ENCODE data around the gene RPL19.

The RPL19 gene

DNA sequence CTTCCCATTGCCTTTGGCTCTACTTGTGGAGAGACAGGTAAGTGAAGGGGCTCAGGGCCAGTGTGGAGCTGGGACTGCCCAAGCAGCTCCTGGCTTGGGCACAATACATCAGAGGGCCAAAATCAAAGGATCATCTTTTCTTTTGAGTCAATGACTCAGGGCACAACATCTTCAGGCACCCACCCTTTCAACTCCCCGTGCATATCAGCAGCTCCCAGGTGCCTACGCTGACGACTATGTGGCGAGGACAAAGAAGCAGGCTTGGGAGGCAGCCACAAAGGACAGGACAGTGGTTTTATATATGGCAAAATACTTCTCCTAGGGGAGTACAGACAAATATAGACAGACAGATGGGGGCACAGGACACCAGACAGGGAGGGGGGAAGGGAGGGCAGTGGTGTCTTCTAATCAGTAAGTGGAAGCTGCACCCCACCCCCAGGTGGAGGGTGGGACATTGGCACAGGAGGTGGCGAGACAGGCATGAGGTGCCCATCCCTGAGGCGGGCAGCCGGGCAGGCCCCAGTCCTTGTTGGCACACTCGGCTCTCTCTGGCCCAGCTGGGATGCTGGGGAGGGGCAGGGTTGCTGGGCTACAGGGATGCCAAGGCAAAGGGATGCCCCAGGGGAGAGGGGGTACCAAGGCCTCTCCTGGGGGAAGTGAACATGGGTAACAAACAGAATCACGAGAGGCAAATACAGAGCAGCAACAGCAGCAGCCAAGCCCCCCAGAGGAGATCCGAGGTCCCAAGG, 26.4 kb upstream of the RPL19 start:
- DNase-seq: no peak

- peak; percentile 39 for DNase-seq
These were observed 25.0 kb upstream of the RPL19 start for GRCh38 chr17:39174920-39175694.

GRCh38 chr17:39175695-39176093, 24.4 kb upstream of the RPL19 start:
- no peak for DNase-seq

DNA sequence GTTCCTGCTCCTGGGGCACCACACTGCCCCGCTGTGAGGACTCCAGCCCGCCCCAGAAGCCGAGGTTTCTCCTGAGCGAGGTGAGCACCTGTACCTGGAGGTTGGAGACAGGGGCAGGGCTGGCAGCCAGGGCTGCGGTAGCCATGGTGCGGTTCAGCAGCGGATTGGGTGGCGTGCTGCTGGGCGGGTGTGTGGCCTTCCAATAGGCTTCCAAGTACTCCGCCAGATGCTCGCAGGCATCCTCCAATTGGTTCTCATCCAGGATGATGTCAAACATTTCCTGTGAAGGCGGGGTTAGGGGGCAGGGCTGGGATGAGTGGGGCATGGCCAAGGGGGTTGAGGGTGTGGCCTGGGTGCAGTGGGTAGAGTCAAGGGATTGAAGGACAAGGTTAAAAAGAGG, 22.8 kb upstream of the RPL19 start:
- DNase-seq: no peak

DNA sequence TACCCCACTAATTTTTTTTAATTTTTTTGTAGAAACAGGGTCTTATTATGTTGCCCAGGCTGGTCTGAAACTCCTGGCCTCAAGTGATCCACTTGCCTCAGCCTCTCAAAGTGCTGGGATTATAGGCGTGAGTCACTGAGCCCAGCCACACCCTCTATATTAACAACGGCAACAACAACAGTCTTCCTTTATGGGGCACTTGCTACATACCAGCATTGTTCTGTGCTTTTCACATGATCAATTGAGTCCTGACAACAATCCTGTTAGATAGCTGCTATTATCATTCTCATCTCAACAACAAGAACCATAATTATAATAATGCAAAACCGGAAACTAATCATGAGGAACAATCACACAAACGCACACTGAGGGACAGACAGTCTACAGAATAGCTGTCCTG, 21.5 kb upstream of the RPL19 start:
- DNase-seq: no peak

- DNase-seq: no peak
These were observed 18.8 kb upstream of the RPL19 start for GRCh38 chr17:39181303-39181702.

DNA sequence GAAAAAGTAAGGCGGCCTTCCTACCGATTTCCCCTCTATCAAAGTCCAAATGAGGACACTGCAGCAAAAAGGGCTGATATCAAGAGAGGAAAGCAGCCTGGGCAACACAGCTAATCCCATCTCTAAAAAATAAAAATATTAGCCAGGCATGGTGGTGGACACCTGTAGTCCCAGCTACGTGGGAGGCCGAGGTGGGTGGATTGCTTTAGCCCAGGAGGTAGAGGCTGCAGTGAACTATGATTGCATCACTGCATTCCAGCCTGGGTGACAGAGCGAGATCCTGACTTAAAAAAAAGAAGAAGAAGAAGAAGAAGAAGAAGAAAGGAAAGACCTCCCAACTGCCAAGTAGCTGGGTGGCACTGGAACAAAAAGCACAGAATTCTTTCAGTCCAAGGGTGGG, 17.0 kb upstream of the RPL19 start:
- no peak for DNase-seq

- DNase-seq: no peak
These were observed 16.4 kb upstream of the RPL19 start for GRCh38 chr17:39183720-39184119.

DNA sequence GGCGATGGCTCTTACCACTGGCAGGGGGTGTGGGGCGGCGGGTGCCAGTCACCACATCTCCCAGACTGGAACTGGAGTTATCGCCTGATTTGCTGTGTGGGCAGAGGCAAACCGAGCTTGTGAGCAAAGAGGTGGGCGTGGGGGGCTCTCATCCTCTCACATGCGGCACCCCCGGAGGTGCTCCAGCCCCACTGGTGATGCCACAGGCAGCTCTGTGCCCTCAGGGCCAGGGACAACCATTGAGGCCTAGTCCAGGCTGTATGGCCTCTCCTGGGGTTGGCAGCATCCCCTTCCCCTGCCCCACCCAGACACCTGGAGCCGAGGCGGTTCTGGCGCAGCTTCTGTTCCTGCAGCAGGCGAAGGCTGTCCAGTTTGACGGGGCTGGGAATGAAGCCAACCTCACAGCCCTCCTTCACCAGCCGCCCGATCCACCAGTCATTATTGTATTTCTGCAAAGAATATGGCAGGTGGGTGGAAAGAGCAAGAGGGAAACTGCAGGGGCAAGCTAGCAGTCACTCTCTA, 13.5 kb upstream of the RPL19 start:
- DNase-seq: no peak

- DNase-seq: no peak
These were observed 12.8 kb upstream of the RPL19 start for GRCh38 chr17:39187152-39187830.

DNA sequence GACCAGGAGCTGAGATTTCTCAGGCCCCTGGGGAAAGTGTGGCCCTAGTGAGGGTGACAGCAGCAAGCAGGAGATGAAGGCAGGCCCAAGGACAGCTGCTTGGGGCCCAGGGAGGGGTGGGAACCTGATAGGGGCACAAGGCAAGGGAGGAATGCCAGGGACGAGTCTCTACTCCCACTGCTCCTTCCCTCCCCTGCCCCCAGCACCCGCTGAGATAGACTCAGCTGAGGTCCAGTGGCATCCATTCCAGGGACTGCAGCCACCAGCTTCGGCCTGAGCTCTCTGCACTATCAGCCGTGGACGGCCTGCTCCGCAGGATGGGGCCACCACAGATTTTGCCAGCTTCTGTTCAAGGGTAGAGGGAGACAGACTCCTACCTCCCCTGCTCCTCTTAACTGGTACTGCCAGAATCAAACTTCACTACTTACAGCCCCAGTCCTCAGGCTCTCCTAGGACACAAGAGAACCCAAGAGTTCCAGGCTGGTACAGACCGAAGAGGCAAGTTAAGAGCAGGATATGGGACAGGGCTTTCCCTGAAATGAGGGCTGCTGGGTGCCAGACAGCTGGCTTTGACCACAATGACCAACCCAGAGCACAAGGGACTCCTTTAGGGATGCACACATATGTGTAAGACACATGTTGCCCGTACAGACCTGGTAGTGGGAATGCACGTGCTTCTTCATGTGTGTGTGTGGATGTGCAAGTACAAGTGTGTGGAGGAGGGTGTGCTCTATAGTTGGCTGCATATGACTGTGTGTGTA, 8.2 kb upstream of the RPL19 start:
- no peak for DNase-seq

DNA sequence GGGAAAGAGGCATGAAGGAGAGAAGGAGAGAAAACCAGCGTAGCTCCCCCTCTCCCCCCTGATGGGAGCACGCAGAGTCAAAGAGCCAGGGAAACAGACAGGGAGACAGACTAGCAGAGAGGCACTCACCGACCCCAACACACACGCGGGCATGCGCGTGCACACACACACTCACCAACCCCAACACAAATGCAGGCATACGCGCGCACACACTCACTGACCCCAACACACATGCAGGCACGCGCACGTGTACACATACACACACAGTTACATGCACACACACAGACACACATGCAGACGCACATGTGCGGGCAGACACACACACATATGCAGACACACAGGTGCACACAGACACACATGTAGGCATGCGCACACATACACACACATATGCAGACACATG, 7.2 kb upstream of the RPL19 start:
- DNase-seq: no peak

- no peak for DNase-seq
These were observed 6.7 kb upstream of the RPL19 start for GRCh38 chr17:39193346-39193745.

DNA sequence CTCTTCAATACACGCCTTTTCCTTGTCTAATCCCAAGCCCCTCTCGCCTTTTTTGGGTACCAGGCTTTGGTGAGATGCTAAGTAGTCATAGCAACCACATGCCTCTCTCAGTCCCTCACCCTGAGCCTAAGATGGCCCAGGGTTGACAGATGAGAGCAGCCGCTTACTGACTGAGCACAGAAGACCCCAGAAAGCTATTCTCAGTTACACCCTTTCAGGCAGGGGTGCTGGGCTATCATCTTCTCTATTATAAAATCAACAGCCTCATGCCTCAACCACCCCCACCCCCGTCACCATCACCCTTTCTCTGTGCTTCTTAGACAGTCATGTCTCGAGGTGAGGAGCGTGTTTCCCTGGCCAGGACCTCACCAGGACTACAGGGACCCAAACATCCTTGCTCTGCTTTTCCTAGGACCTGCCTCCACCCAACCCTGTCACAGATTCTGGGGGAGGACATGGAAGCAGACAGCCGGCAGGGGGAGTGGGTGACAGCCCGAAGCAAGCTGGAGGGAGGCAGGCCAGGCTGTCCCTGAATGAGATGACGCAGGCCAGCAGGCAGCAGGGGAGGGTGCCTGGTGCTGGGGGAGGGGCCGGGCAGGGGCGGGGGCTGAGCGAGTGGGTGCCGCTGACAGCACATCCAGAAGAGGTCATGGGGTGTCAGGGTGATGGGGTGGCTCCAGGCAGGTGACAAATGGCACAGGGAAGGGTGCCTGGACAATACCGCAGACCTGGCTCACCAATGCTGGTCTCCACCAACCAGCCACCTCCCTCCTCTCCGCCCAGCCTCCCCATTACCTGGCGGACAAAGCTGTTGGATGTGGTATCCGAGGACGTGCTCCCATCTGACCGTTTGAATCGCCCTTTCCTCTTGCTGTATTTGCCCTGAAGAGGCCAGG, 5.7 kb upstream of the RPL19 start:
- no peak for DNase-seq

DNA sequence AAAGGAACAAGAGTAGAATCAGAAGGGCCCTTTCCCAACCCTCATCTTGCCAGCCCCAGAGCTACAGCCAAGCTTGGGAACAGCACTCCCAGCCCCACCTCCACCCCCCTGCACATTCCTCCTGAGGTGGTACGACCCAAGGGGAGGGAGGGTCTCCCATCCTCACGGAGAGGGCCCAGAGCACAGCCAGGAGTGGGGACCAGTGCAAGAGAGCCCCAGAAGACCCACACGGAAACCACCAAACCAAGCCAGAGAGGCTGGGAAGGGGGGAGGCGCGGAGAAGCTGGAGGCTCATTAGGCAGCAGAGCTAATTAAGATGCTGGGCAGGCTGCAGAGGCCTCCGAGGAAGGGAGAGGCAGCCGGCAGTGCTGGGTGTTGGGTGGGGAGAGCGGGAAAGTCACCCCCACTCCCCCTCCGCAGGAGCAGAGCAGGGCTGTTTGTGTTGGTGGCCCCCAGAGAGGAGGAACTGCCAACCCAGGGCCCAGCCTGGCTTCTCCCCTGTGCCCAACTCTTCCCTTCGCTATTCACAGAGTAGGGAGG, 5.0 kb upstream of the RPL19 start:
- no peak for DNase-seq

DNA sequence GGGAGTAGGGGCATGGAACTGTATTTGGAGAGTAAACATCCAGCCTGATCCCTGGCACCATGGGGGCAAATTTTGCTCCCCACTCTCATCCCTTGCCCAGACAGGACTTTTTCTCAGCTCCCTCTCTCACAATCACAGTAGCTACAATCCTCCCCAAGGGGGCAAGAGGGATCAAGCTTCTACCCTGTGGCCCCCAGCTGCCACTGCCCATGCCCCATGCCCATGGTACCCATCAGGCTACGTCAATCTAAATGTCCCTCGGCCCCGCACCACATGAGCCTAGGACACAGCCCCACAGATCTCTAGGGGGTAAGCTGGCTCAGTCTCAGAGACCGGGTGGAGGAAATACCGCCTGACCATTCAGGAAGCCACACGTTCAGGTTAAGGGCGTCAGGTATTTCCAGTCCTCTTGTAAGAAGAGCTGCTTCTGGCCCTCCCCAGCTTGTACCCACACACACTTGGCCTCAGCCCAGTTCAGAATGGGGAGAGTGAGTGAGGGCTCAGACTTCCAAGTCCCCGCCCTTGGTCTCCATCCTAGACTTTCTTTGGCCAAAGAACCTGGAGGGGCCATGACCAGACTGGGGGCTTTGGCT, 4.4 kb upstream of the RPL19 start:
- DNase-seq: no peak

- DNase-seq: no peak
These were observed 3.8 kb upstream of the RPL19 start for GRCh38 chr17:39196241-39196807.

DNA sequence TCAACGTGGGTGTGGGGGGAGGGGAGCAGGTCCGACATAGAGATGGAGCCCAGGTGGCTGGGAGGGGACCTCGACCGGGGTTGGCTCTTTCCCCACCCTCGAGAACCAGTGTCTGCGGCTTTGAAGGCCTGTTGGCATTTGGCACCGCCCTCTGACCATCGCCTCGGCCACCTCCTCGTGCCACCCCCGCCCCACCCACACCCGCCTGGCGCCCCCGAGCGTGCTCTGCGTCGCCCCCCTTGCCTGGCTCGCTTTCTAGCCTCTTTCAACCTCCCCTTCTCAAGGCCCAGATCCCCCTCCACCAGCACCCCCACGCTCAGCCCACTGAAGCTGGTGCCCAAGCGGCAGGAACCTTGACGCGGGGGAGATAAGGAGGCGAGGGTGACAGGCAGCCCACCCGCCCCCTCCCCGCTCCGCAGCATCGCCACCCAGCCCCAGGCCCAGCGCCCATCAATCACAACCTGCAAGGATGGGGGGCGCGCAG, 3.2 kb upstream of the RPL19 start:
- no peak for DNase-seq

DNA sequence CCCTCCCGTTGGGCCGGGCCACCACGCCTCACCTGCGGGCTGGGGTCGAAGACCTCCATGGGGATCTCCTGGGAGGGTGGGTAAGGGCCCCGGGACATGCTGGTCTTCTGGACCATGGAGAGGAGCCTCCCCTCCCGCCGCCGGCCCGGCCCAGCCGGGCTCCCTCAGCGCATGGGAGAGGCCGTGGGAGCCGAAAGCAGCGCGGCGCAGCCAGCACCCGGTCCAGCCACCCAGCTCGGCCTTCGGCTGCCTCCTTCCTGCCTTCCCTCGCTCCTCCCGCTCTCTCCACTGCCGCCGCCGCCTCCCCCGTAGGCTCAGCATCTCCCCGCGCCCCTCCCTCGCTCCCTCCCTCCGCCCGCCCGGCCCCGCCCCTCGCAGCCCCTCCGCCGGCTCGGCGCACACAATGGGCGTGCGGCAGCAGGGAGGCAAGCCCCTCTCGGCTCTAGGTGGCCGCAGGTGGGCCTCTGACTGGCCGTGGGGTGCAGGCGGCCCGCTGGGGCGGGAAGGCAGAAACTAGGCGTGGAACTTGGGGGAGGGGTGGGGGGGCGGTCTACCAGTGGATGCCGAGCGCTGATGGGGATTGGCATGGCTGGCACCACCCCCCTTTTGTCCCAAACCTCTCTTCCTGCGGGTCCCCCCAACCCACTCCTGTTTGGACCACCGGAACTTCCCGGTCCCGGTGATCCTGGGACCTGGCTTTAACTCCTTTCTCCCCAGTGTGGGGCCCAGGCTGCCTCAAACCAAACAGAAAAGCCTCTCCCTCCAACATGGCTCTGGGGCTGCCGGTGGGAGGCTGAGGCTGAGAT, 2.5 kb upstream of the RPL19 start, which contains the start of gene CACNB1:
TSS of gene CACNB1 (minus strand) at position 290 of the 806 bp plus-strand sequence. CDS start at position 116, 174 bp downstream.
- peak; percentile 26 for DNase-seq

DNA sequence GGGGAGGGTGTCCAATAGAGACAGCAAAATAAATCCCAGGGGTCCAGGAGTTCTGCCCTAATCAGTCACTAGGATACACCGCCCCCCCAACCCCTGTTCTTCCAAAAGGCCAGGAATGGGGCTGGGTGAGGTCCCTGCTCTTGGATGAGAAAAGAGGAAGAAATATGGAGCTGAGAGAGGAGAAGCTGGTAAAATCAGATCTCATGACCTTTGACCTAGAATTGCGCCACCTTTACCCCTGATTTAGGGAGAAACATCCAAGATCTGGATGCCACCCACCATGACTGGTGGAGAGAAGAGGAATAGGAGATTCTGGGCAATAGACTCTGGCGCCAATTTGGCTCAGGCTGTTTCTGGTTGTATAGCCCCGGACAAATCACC, 1.9 kb upstream of the RPL19 start:
- DNase-seq: no peak

All from SHP77 treated with DMSO at 0.1 percent for 48 hours (cell line).